ENCODE results near the gene TAPT1.

GRCh38 chr4:16203083-16203482 is 23.2 kb downstream of the TAPT1 start:
- no peak for TF ChIP-seq KDM1A (IDR thresholded peaks at IDR 0.05; ENCODE audit: low read depth)
- no peak for TF ChIP-seq CTCF (IDR thresholded peaks at IDR 0.05)
- no peak for TF ChIP-seq ZFP36 (IDR thresholded peaks at IDR 0.05; ENCODE audit: borderline replicate concordance, partially characterized antibody)
- TF ChIP-seq HDAC2 (IDR thresholded peaks at IDR 0.05) = no peak
- no peak for TF ChIP-seq MAFK (IDR thresholded peaks at IDR 0.05; ENCODE audit: partially characterized antibody)
- no peak for TF ChIP-seq RAD21 (conservative IDR thresholded peaks at IDR 0.05 in 1 of 2, IDR thresholded peaks at IDR 0.05 in 1 of 2)
- no peak for TF ChIP-seq POLR2A (IDR thresholded peaks at IDR 0.05; ENCODE audit: low read length)
- no peak for TF ChIP-seq MAX (IDR thresholded peaks at IDR 0.05)
- TF ChIP-seq RFX5 (IDR thresholded peaks at IDR 0.05) = no peak
- TF ChIP-seq PHF8 (IDR thresholded peaks at IDR 0.05; ENCODE audit: borderline replicate concordance, low read depth) = no peak
- TF ChIP-seq HEYL (CRISPR knock-in tag; IDR thresholded peaks at IDR 0.05) = no peak
- TF ChIP-seq USF2 (IDR thresholded peaks at IDR 0.05) = no peak
- TF ChIP-seq REST (IDR thresholded peaks at IDR 0.05) = no peak
- TF ChIP-seq ZNF302 (CRISPR knock-in tag; IDR thresholded peaks at IDR 0.05) = no peak

All from A549 (cell line).